Bronchial epithelial cell (primary cell): Measurements from ENCODE around the gene DNAH8. TPM values are rescaled to one million over a fixed set of nuclear protein-coding genes. Genes with fewer than 3 reads are reported as not detected.
A peak's percentile ranks its signal among the peaks of the same experiment; 100 is the strongest.

Source experiments
- DNase-seq: peaks from one replicate; pipeline ENCODE4 v3.0.0-alpha.2; 2010; ENCODE audit warnings: low read depth
- FAIRE-seq: peaks from 2 replicates; lab custom pipeline; 2011; peaks lifted over from hg19 to GRCh38; lab: Jason Lieb, UNC
- H3K27me3 ChIP-seq: 2 replicates; pipeline ENCODE4 v1.5.1; 2011; ENCODE audit warnings: low read length; ENCODE audit not compliant: control insufficient read depth, insufficient read depth
- H3K36me3 ChIP-seq: 2 replicates; pipeline ENCODE4 v1.5.1; 2011; ENCODE audit warnings: low read length; ENCODE audit not compliant: control insufficient read depth, insufficient read depth
- H3K4me3 ChIP-seq: 2 replicates; pipeline ENCODE4 v1.5.1; 2011; ENCODE audit warnings: mild to moderate bottlenecking, low read depth, low read length, control low read depth
- total RNA-seq: library from RNA; depleted of rRNA; stranded (reverse); fragments of >200 nt; gene quantifications from 2 replicates; pipeline ENCODE4 v1.2.1, GENCODE V29; 2014
- TF ChIP-seq, protein P1 (sequence below): IDR thresholded peaks from 2 replicates; pipeline ENCODE4 v1.5.1; 2011; ENCODE audit warnings: mild to moderate bottlenecking, moderate library complexity, low read length, control low read depth, inconsistent platforms; ENCODE audit not compliant: insufficient read depth, severe bottlenecking

Gene DNAH8
- total RNA-seq, 1 donor from 2014 or later, result not detected

DNA sequence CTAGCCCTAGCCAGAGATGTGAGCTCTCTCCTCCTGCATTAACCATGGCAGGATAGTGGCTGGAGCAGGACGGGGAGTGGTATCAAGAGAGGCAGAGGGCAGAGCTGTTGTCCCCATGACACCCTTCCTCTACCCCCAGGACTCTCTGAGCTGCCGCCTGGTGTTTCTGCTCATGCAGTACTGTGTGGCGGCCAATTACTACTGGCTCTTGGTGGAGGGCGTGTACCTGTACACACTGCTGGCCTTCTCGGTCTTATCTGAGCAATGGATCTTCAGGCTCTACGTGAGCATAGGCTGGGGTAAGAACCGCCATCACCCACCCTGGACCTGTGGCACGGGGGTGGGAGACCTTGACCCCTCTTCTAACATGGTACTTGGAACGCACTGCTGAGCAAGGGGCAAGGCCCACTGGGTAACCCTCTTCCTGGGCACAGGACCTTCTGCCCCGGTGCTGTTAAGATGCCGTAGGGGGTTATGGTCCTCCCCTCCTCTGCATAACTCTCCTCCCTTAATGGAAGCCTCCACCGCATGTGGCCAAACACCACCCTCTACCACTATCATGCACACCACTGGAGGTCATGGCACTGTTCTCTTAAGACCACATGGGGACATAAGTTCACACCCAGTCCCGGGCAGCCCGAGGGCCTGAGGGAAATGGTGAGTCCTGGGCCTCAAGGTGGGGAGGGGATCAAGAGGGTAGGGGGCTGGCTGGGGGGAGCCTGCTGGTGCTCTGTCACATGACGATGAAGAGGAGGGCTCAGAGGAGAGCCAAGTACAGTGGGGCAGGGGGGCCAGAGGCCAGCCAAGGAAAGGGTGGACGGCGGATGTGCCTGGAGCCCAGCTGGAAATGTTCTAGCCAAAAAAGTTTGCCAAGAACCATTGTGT is 358.6 kb downstream of the DNAH8 start:
- H3K36me3 ChIP-seq, result no peaks in the 10 kb centered on the region
- TF ChIP-seq, protein P1, sequence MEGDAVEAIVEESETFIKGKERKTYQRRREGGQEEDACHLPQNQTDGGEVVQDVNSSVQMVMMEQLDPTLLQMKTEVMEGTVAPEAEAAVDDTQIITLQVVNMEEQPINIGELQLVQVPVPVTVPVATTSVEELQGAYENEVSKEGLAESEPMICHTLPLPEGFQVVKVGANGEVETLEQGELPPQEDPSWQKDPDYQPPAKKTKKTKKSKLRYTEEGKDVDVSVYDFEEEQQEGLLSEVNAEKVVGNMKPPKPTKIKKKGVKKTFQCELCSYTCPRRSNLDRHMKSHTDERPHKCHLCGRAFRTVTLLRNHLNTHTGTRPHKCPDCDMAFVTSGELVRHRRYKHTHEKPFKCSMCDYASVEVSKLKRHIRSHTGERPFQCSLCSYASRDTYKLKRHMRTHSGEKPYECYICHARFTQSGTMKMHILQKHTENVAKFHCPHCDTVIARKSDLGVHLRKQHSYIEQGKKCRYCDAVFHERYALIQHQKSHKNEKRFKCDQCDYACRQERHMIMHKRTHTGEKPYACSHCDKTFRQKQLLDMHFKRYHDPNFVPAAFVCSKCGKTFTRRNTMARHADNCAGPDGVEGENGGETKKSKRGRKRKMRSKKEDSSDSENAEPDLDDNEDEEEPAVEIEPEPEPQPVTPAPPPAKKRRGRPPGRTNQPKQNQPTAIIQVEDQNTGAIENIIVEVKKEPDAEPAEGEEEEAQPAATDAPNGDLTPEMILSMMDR, result no peak
- FAIRE-seq (peak; percentile 90), DNase-seq (no peak)
- no peaks in the 10 kb centered on the region for H3K27me3 ChIP-seq
- H3K4me3 ChIP-seq, result no peak overlapping the region

DNA sequence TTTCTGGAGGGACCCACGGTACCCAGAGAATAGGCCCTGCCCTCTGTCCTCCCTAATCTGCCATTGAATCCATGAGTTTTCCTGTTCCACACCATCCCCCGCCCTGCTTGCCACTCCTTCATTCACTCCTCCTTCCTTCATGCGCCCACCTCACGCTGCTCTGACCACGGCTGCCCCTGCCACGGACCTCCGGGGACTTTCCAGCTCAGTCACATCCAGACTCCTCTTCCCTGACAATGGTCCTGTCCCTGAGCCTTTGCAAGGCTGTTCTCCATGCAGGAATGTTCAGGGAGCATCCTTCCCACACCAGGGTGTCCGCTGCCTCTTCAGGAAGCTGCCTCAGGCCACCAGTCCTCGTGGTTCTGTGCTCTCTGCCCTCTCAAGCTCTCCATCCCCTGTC is 359.4 kb downstream of the DNAH8 start:
- DNase-seq (no peak), FAIRE-seq (no peak)
- Histone ChIP-seq H3K4me3 (no peak overlapping the region), H3K36me3 (no peaks in the 10 kb centered on the region), H3K27me3 (no peaks in the 10 kb centered on the region)
- TF ChIP-seq, protein P1, result no peak

DNA sequence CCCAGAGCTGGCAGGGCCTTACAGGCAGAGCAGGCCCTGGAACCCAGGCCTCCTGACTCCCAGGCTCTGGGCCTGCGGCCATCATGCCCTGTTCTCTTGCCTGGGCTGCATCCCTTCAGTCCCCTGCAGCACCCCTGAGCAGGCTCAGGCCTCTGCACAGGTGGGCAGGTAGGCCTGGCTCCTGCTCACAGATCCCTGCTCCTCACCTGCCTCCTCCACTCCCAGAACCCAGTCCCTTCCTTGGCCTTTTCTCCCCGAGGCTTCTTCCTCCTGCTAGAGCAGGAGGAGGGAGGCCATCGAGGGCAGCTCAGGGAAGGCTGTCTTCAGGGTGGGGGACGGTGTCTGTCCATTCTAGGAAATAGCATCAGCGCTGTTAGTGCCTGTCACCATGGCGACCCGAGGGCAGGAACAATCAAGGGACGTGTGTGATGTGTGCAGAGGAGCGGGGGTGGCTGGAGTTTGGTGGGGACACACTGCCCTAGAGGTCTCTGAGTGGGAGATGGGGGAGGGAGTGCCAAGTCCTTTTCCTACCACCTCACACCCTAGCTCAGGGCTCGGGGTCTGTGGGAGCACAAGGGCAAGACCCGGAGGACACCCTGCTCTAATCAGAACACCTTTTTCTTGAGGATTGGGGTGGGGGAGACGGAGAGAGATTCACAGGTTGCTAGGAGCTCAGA is 360.0 kb downstream of the DNAH8 start:
- FAIRE-seq, result no peak
- H3K27me3 ChIP-seq, result no peaks in the 10 kb centered on the region
- TF ChIP-seq, protein P1, result no peak

DNA sequence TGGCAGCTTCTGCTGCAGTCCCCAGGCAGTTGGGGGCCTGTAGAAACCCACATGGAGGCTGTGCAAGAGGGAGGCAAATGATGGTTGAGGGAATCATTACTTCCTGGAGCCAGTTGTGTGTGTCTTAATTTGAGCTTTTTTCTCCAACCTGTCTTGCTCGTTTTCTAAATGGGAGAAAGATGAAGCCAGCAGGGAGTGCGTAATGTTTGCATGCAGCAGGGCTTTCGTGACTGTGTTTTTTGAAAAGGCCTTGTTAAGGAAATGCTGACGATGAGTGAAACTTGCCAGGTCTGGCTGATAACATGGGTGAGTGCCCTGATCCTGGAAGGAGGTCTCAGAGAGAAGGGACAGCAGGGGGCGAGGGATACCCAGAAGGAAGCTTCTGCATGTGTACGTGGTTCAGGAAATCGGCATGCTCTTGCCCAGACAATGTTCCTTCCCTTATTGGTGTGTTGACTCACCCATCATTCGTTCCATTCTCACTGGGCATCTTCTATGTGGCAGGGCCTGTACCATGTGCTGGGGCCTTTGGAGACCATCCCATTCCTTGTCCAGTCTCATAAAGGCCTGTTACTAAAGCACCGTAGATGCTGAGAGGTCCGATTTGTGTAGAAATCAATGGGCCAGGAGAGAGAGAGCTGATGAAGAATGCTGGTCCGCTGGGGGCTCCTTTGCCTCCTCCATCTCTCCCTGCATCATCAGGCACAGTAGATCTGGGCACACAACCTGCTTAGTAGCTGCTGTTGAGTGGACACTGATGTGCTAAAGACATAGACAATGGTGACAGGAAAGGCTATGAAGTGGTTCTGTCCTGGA is 360.9 kb downstream of the DNAH8 start:
- H3K27me3 ChIP-seq, result no peaks in the 10 kb centered on the region
- TF ChIP-seq, protein P1, result no peak
- no peaks in the 10 kb centered on the region for H3K36me3 ChIP-seq
- FAIRE-seq (peak; percentile 52), DNase-seq (no peak)
- H3K4me3 ChIP-seq, result no peak overlapping the region

More for the DNA sequence above, 360.0 kb downstream of the DNAH8 start:
- Histone ChIP-seq H3K4me3 (no peak overlapping the region), H3K36me3 (no peaks in the 10 kb centered on the region)
- DNase-seq, result no peak

DNA sequence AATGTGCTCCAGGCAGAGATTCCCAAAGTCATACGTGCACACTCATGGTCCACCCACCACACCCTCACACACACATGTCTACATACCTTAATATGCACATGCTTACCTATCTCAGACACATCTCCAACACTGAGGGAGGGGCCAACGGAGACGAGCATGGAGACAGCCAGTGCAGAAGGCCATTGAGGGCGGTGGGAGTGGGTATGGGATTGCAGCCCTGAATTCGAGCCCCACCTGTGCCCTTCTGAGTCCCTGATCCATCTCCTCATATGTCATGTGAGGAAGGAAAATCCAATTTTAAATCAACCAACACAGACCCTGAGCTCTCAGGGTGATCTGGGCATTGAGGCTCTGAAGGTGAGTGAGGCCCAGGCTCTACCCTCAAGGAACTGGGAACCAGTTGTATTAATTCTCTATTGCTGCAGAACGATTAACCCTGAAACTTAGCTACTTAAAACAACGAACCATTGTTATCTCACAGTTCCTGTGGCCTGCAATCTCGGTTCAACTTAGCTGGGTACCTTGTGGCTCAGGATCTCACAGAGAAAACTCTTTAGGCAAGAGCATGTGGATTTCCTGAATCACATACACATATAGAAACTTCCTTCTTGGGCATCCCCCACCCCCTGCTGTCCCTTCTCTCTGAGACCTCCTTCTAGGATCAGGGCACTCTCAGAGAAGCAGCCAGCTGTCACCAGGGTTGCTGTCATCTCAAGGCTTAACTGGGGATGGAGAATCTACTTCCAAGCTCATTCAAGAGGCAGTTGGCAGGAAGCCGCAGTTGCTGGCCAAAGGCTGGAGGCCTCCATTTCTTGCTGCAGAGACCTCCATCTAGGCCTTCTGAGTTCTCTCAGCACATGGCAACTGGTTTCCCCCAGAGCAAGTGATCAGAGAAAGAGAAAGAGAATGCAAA is 361.8 kb downstream of the DNAH8 start:
- TF ChIP-seq, protein P1, result no peak
- Histone ChIP-seq H3K36me3 (no peaks in the 10 kb centered on the region), H3K4me3 (no peak overlapping the region), H3K27me3 (no peaks in the 10 kb centered on the region)
- DNase-seq (no peak), FAIRE-seq (no peak)
